ENCODE results near the gene MMP14. TPM values are rescaled to one million over a fixed set of nuclear protein-coding genes. Genes with fewer than 3 reads are reported as not detected.

MMP14 gene
- total and polyA plus RNA-seq, 2 of the 13 experiments (the other 11 are each of a cell fraction or from before 2014, with no cell fraction given): 5.2 to 9.8 TPM

GRCh38 chr14:22852940-22853767, 16.8 kb downstream of the MMP14 start:
- Histone ChIP-seq H2AFZ (ENCODE audit: low read length) (peak overlapping the region; percentile 69), H3K4me2 (ENCODE audit: low read depth, low read length) (peak overlapping the region; percentile 100), H3K27me3 (ENCODE audit: control insufficient read depth in 1 of 2, insufficient read depth in 2 of 2, low read length in 2 of 2) (peaks cover 7 to 30% of the 10 kb centered on the region in 2 experiments; a peak in 4 of 5 replicates), H3K4me3 (replicated peaks in 1 of 3; ENCODE audit: insufficient read depth in 1 of 3, low read depth in 2 of 3, low read length in 3 of 3) (peak overlapping the region; percentile 43 to 80 (median 57)), H4K20me1 (ENCODE audit: insufficient read depth, low read length) (no peaks in the 10 kb centered on the region), H3K27ac (ENCODE audit: extremely low read length, insufficient read depth, low read length) (no peak overlapping the region), H3K4me1 (ENCODE audit: insufficient read depth, low read length) (peaks cover 42% of the 10 kb centered on the region), H3K9ac (ENCODE audit: insufficient read depth, low read depth, low read length) (peak overlapping the region; percentile 59), H3K36me3 (replicated peaks in 1 of 2; ENCODE audit: control insufficient read depth in 1 of 2, insufficient read depth in 2 of 2, low read length in 2 of 2) (no peaks in the 10 kb centered on the region), H3K9me3 (ENCODE audit: low read length) (no peaks in the 10 kb centered on the region), H3K79me2 (ENCODE audit: insufficient read depth, low read length) (no peaks in the 10 kb centered on the region)
- ATAC-seq (peak; percentile 88), DNase-seq (ENCODE audit: low spot score) (peak; percentile 86), FAIRE-seq (peak; percentile 77)
- ChIA-PET CTCF (ENCODE audit: low intra/inter-chr PET ratio, low total read pairs) (interaction anchor here (0.7 to 4.3 kb wide), 21 partner anchors 12 to 466 kb away, joined by 3 to 200 read pairs (median 8); partner anchors contain the start of genes LRP10, MMP14, MRPL52 and PRMT5), POLR2A (interaction anchor here (0.6 to 3.0 kb wide), 8 partner anchors 16 to 103 kb away, joined by 3 to 16 read pairs (median 8); partner anchors contain the start of genes LRP10, MMP14, MRPL52 and OXA1L)
- WGBS (ENCODE audit: low lambda C conversion rate): 2% methylated on average over 20 of the region's 20 CpGs
- no TSS peak for BruUV-seq (replicated peaks)
- intact Hi-C loops (cut with micrococcal nuclease; ENCODE audit: unreplicated experiment) (loop anchor here (1.0 to 5.0 kb wide), 11 partner anchors 16 to 466 kb away; partner anchors contain the start of genes LRP10 and MMP14), in situ Hi-C loops (cut with HindIII; ENCODE audit: extremely low pct_ligation_motif_present, low pct_unique_long_range_greater_than_20kb) (loop anchor here (10.0 kb wide), 1 partner anchor 78 kb away; no protein-coding TSS in a partner anchor)
- no peak for TF ChIP-seq MTF1 (CRISPR knock-in tag; IDR thresholded peaks at IDR 0.05)
- no peak for TF ChIP-seq ZNF674 (CRISPR knock-in tag; IDR thresholded peaks at IDR 0.05; ENCODE audit: low read depth)
- TF ChIP-seq ZNF737 (CRISPR knock-in tag; IDR thresholded peaks at IDR 0.05; ENCODE audit: borderline replicate concordance): 0 out of 2 replicates have a peak, but pooled peaks have one; percentile 88
- no peak for TF ChIP-seq GABPA (IDR thresholded peaks at IDR 0.05; ENCODE audit: low read depth, low read length)
- TF ChIP-seq GABPA (CRISPR knock-in tag; IDR thresholded peaks at IDR 0.05; ENCODE audit: low read depth): peak; percentile 53
- TF ChIP-seq, protein P1, sequence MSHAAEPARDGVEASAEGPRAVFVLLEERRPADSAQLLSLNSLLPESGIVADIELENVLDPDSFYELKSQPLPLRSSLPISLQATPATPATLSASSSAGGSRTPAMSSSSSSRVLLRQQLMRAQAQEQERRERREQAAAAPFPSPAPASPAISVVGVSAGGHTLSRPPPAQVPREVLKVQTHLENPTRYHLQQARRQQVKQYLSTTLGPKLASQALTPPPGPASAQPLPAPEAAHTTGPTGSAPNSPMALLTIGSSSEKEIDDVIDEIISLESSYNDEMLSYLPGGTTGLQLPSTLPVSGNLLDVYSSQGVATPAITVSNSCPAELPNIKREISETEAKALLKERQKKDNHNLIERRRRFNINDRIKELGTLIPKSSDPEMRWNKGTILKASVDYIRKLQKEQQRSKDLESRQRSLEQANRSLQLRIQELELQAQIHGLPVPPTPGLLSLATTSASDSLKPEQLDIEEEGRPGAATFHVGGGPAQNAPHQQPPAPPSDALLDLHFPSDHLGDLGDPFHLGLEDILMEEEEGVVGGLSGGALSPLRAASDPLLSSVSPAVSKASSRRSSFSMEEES (CRISPR knock-in tag; IDR thresholded peaks at IDR 0.05): peak; percentile 29
- peak; percentile 95; the same call in 1 of the 2 replicates for TF ChIP-seq KDM3A (CRISPR knock-in tag; IDR thresholded peaks at IDR 0.05; ENCODE audit: low read depth)
- TF ChIP-seq, protein P2, sequence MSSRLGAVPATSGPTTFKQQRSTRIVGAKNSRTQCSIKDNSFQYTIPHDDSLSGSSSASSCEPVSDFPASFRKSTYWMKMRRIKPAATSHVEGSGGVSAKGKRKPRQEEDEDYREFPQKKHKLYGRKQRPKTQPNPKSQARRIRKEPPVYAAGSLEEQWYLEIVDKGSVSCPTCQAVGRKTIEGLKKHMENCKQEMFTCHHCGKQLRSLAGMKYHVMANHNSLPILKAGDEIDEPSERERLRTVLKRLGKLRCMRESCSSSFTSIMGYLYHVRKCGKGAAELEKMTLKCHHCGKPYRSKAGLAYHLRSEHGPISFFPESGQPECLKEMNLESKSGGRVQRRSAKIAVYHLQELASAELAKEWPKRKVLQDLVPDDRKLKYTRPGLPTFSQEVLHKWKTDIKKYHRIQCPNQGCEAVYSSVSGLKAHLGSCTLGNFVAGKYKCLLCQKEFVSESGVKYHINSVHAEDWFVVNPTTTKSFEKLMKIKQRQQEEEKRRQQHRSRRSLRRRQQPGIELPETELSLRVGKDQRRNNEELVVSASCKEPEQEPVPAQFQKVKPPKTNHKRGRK (CRISPR knock-in tag; IDR thresholded peaks at IDR 0.05): peak; percentile 94
- peak; percentile 56 for TF ChIP-seq SP2 (CRISPR knock-in tag; IDR thresholded peaks at IDR 0.05)
- TF ChIP-seq ARID4A (CRISPR knock-in tag; IDR thresholded peaks at IDR 0.05; ENCODE audit: borderline replicate concordance): peak; percentile 74
- peak; percentile 94 for TF ChIP-seq ZNF333 (CRISPR knock-in tag; IDR thresholded peaks at IDR 0.05; ENCODE audit: borderline replicate concordance)
- TF ChIP-seq RFXANK (CRISPR knock-in tag; IDR thresholded peaks at IDR 0.05): peak; percentile 70; the same call in 1 of the 2 replicates
- TF ChIP-seq ZNF644 (CRISPR knock-in tag; IDR thresholded peaks at IDR 0.05; ENCODE audit: low read depth): peak; percentile 91
- TF ChIP-seq NR1H2 (CRISPR knock-in tag; IDR thresholded peaks at IDR 0.05; ENCODE audit: borderline replicate concordance, low read depth): no peak
